Skeletal muscle tissue (tissue), 4 donors: ENCODE data around the gene PPP1CA. TPM values are rescaled to one million over a fixed set of nuclear protein-coding genes. Genes with fewer than 3 reads are reported as not detected.

Experiments used
- H3K27ac ChIP-seq: one replicate; pipeline ENCODE4 v1.7.0; 2013; ENCODE audit warnings: mild to moderate bottlenecking, low read depth, low read length, inconsistent platforms
- H3K27me3 ChIP-seq, 3 donors: one replicate each; pipeline ENCODE4 v1.7.0; 2013; ENCODE audit warnings: low read length in 3 of 3; ENCODE audit not compliant: control insufficient read depth in 3 of 3, insufficient read depth in 3 of 3
- H3K36me3 ChIP-seq, 3 donors: one replicate each; pipeline ENCODE4 v1.7.0; 2013; ENCODE audit warnings: low read length in 3 of 3; ENCODE audit not compliant: control insufficient read depth in 3 of 3, insufficient read depth in 3 of 3
- H3K4me1 ChIP-seq, 3 donors: one replicate each; pipeline ENCODE4 v1.7.0; 2013; ENCODE audit warnings: low read length in 3 of 3, mild to moderate bottlenecking in 3 of 3; ENCODE audit not compliant: control insufficient read depth in 3 of 3, insufficient read depth in 3 of 3
- H3K4me3 ChIP-seq, 3 donors: one replicate each; pipeline ENCODE4 v1.7.0; 2013; ENCODE audit warnings: low read length in 3 of 3
- H3K9ac ChIP-seq, 3 donors: one replicate each; pipeline ENCODE4 v1.7.0; 2013; ENCODE audit warnings: low read length in 3 of 3, mild to moderate bottlenecking in 3 of 3, moderate library complexity in 2 of 3, low read depth in 1 of 3
- H3K9me3 ChIP-seq, 3 donors: one replicate each; pipeline ENCODE4 v1.7.0; 2013; ENCODE audit warnings: low read length in 3 of 3; ENCODE audit not compliant: control insufficient read depth in 3 of 3
- total RNA-seq: library from RNA; depleted of rRNA; stranded (reverse); fragments of >200 nt; gene quantifications from one replicate; pipeline ENCODE4 v1.2.3, GENCODE V29; 2014
- donor health status: Osteomylitis.

Gene PPP1CA
- total RNA-seq, 1 donor from 2014 or later, result 163 TPM

- Histone ChIP-seq H3K27ac (no peak overlapping the region), H3K4me1 (peaks cover 10 to 34% (median 12%) of the 10 kb centered on the region in 3 donors), H3K36me3 (no peaks in the 10 kb centered on the region), H3K27me3 (peaks cover 2 to 20% (median 7%) of the 10 kb centered on the region in 3 donors), H3K9me3 (no peaks in the 10 kb centered on the region), H3K4me3 (no peak overlapping the region), H3K9ac (no peak overlapping the region)
Observed at GRCh38 chr11:67387069-67387468, 14.6 kb downstream of the PPP1CA start.

GRCh38 chr11:67384851-67385366 is 16.7 kb downstream of the PPP1CA start:
- Histone ChIP-seq H3K36me3 (no peaks in the 10 kb centered on the region), H3K27me3 (peaks cover 2 to 20% (median 7%) of the 10 kb centered on the region in 3 donors), H3K4me3 (no peak overlapping the region), H3K9me3 (no peaks in the 10 kb centered on the region), H3K27ac (no peak overlapping the region), H3K9ac (peak overlapping the region in 1 of 3 donors; percentile 23), H3K4me1 (peaks cover 4 to 21% (median 5%) of the 10 kb centered on the region in 3 donors)

- no peaks in the 10 kb centered on the region for H3K9me3 ChIP-seq
- no peak overlapping the region for H3K27ac ChIP-seq
- H3K9ac ChIP-seq, result no peak overlapping the region
- no peaks in the 10 kb centered on the region for H3K36me3 ChIP-seq
- H3K4me3 ChIP-seq, result no peak overlapping the region
- H3K4me1 ChIP-seq, result peaks cover 2 to 13% (median 4%) of the 10 kb centered on the region in 3 donors
- peaks cover 6 to 27% (median 7%) of the 10 kb centered on the region in 3 donors for H3K27me3 ChIP-seq
Observed at GRCh38 chr11:67382276-67383136, 19.2 kb downstream of the PPP1CA start.

GRCh38 chr11:67381244-67381972 is 20.2 kb downstream of the PPP1CA start:
- Histone ChIP-seq H3K27ac (no peak overlapping the region), H3K4me3 (no peak overlapping the region), H3K9ac (no peak overlapping the region)

GRCh38 chr11:67379061-67380058 is 22.3 kb downstream of the PPP1CA start:
- Histone ChIP-seq H3K27me3 (peaks cover 8 to 37% (median 30%) of the 10 kb centered on the region in 3 donors), H3K4me1 (peaks cover 8 to 11% (median 9%) of the 10 kb centered on the region in 3 donors), H3K9ac (no peak overlapping the region), H3K4me3 (no peak overlapping the region), H3K27ac (no peak overlapping the region), H3K9me3 (no peaks in the 10 kb centered on the region), H3K36me3 (no peaks in the 10 kb centered on the region)

More at GRCh38 chr11:67381244-67381972, 20.2 kb downstream of the PPP1CA start:
- Histone ChIP-seq H3K4me1 (peaks cover 2 to 13% (median 4%) of the 10 kb centered on the region in 3 donors), H3K9me3 (no peaks in the 10 kb centered on the region), H3K27me3 (peaks cover 8 to 36% (median 17%) of the 10 kb centered on the region in 3 donors), H3K36me3 (no peaks in the 10 kb centered on the region)

- Histone ChIP-seq H3K36me3 (no peaks in the 10 kb centered on the region), H3K4me1 (peaks cover 13 to 18% (median 13%) of the 10 kb centered on the region in 3 donors), H3K9me3 (no peaks in the 10 kb centered on the region), H3K9ac (no peak overlapping the region), H3K27me3 (peaks cover 12 to 41% (median 34%) of the 10 kb centered on the region in 3 donors), H3K27ac (no peak overlapping the region), H3K4me3 (no peak overlapping the region)
Observed at GRCh38 chr11:67378544-67378943, 23.1 kb downstream of the PPP1CA start.

GRCh38 chr11:67376873-67377808 is 24.5 kb downstream of the PPP1CA start:
- Histone ChIP-seq H3K36me3 (no peaks in the 10 kb centered on the region), H3K9ac (no peak overlapping the region), H3K4me1 (peaks cover 11 to 13% (median 11%) of the 10 kb centered on the region in 3 donors), H3K27ac (no peak overlapping the region), H3K4me3 (no peak overlapping the region), H3K27me3 (peaks cover 12 to 35% (median 33%) of the 10 kb centered on the region in 3 donors), H3K9me3 (no peaks in the 10 kb centered on the region)

GRCh38 chr11:67376063-67376820 is 25.4 kb downstream of the PPP1CA start:
- Histone ChIP-seq H3K27me3 (peaks cover 12 to 40% (median 37%) of the 10 kb centered on the region in 3 donors), H3K9me3 (no peaks in the 10 kb centered on the region), H3K4me1 (peaks cover 16 to 20% (median 19%) of the 10 kb centered on the region in 3 donors), H3K36me3 (no peaks in the 10 kb centered on the region), H3K9ac (no peak overlapping the region), H3K27ac (no peak overlapping the region), H3K4me3 (no peak overlapping the region)
